NB4 (cell line): ENCODE results near the gene SPATA9.

Source experiments
- MAX ChIP-seq: IDR thresholded peaks from 2 replicates; pipeline ENCODE4 v1.6.1; 2011; ENCODE audit warnings: low read depth, low read length
- POLR2A ChIP-seq: IDR thresholded peaks from 2 replicates; pipeline ENCODE4 v1.6.1; 2011; ENCODE audit warnings: mild to moderate bottlenecking; ENCODE audit not compliant: insufficient read length; ENCODE audit errors: extremely low read depth
- TF ChIP-seq, protein P1 (sequence below): IDR thresholded peaks from one replicate; pipeline ENCODE4 v1.5.1; 2012; ENCODE audit warnings: low read depth, low read length

GRCh38 chr5:95667061-95667618 lies 15.7 kb downstream of the SPATA9 start:
- TF ChIP-seq, protein P1, sequence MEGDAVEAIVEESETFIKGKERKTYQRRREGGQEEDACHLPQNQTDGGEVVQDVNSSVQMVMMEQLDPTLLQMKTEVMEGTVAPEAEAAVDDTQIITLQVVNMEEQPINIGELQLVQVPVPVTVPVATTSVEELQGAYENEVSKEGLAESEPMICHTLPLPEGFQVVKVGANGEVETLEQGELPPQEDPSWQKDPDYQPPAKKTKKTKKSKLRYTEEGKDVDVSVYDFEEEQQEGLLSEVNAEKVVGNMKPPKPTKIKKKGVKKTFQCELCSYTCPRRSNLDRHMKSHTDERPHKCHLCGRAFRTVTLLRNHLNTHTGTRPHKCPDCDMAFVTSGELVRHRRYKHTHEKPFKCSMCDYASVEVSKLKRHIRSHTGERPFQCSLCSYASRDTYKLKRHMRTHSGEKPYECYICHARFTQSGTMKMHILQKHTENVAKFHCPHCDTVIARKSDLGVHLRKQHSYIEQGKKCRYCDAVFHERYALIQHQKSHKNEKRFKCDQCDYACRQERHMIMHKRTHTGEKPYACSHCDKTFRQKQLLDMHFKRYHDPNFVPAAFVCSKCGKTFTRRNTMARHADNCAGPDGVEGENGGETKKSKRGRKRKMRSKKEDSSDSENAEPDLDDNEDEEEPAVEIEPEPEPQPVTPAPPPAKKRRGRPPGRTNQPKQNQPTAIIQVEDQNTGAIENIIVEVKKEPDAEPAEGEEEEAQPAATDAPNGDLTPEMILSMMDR: no peak
- TF ChIP-seq POLR2A (no peak), MAX (no peak)
